C4-2B (cell line): ENCODE data around the gene GNLY.

Experiments used
- ZFX ChIP-seq: fragments of 450-650 bp; IDR thresholded peaks from 2 replicates; pipeline ENCODE4 v1.6.1; 2017
- TF ChIP-seq, protein P1 (sequence below): fragments of 450-650 bp; conservative IDR thresholded peaks from 2 replicates; pipeline ENCODE4 v1.5.1; 2017; ENCODE audit warnings: mild to moderate bottlenecking

DNA sequence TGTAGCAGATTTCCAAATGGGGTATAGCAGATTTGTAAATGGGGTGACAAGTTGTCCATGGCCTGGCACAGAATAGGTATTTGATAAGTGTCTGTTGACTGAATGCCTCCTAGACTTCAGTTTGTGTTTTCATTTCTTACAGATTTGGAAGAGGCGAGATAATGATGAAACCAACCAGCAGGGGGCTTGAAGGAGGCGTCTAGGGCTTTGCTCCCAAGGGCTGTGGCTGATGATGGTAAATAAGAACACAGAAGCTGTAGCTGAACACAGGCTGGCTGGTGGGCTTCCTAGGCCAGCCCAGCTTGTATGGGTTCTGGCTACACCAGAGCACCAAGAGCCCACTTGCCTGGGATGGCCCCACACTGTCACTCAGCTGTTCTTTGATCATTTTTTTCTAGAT lies 45.5 kb upstream of the GNLY start:
- TF ChIP-seq, protein P1, sequence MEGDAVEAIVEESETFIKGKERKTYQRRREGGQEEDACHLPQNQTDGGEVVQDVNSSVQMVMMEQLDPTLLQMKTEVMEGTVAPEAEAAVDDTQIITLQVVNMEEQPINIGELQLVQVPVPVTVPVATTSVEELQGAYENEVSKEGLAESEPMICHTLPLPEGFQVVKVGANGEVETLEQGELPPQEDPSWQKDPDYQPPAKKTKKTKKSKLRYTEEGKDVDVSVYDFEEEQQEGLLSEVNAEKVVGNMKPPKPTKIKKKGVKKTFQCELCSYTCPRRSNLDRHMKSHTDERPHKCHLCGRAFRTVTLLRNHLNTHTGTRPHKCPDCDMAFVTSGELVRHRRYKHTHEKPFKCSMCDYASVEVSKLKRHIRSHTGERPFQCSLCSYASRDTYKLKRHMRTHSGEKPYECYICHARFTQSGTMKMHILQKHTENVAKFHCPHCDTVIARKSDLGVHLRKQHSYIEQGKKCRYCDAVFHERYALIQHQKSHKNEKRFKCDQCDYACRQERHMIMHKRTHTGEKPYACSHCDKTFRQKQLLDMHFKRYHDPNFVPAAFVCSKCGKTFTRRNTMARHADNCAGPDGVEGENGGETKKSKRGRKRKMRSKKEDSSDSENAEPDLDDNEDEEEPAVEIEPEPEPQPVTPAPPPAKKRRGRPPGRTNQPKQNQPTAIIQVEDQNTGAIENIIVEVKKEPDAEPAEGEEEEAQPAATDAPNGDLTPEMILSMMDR = no peak; the same call in 1 of the 2 replicates
- no peak for TF ChIP-seq ZFX
